Endothelial cell (in vitro differentiated cells): ENCODE data around the gene ELF5. TPM values are rescaled to one million over a fixed set of nuclear protein-coding genes. Genes with fewer than 3 reads are reported as not detected.
A peak's percentile ranks its signal among the peaks of the same experiment; 100 is the strongest.

ENCODE experiments used
- DNase-seq: peaks from one replicate; pipeline ENCODE4 v3.0.0; 2021; ENCODE audit warnings: low spot score
- H3K27ac Mint-ChIP-seq: one replicate; pipeline ENCODE4 v1.8.0; 2021; ENCODE audit warnings: mixed read lengths, inconsistent platforms; ENCODE audit not compliant: unreplicated experiment
- H3K27me3 Mint-ChIP-seq: one replicate; pipeline ENCODE4 v1.8.0; 2021; ENCODE audit warnings: mild to moderate bottlenecking, moderate library complexity, mixed read lengths, inconsistent platforms; ENCODE audit not compliant: unreplicated experiment
- H3K36me3 Mint-ChIP-seq: one replicate; pipeline ENCODE4 v1.8.0; 2021; ENCODE audit warnings: mild to moderate bottlenecking, low read depth, mixed read lengths, inconsistent platforms; ENCODE audit not compliant: unreplicated experiment
- H3K4me1 Mint-ChIP-seq: one replicate; pipeline ENCODE4 v1.8.0; 2021; ENCODE audit warnings: mild to moderate bottlenecking, mixed read lengths, inconsistent platforms; ENCODE audit not compliant: unreplicated experiment
- H3K4me3 Mint-ChIP-seq: one replicate; pipeline ENCODE4 v1.8.0; 2021; ENCODE audit warnings: mild to moderate bottlenecking, mixed read lengths, inconsistent platforms; ENCODE audit not compliant: unreplicated experiment
- H3K9me3 Mint-ChIP-seq: one replicate; pipeline ENCODE4 v1.8.0; 2021; ENCODE audit warnings: mixed read lengths, inconsistent platforms; ENCODE audit not compliant: unreplicated experiment
- total RNA-seq: library from RNA; stranded (reverse); fragmentation: NEBNext Ultra II Directional; extraction: Animal tissue kit (Norgen Biotek cat#: 25700); gene quantifications from one replicate; pipeline ENCODE4 v1.2.1, GENCODE V29; 2021; ENCODE audit not compliant: unreplicated experiment
- TF ChIP-seq, protein P1 (sequence below): fragments of 200-600 bp; sonication (generic); IDR thresholded peaks from one replicate; pipeline ENCODE4 v1.5.0; 2021; ENCODE audit warnings: antibody characterized with exemption; ENCODE audit not compliant: unreplicated experiment

The ELF5 gene
- total RNA-seq, 1 donor from 2014 or later: not detected

- H3K4me1 Mint-ChIP-seq: peaks cover 8% of the 10 kb centered on the region
- H3K9me3 Mint-ChIP-seq: no peaks in the 10 kb centered on the region
- no peak overlapping the region for H3K4me3 Mint-ChIP-seq
- H3K27me3 Mint-ChIP-seq: peaks cover 1% of the 10 kb centered on the region
- TF ChIP-seq, protein P1, sequence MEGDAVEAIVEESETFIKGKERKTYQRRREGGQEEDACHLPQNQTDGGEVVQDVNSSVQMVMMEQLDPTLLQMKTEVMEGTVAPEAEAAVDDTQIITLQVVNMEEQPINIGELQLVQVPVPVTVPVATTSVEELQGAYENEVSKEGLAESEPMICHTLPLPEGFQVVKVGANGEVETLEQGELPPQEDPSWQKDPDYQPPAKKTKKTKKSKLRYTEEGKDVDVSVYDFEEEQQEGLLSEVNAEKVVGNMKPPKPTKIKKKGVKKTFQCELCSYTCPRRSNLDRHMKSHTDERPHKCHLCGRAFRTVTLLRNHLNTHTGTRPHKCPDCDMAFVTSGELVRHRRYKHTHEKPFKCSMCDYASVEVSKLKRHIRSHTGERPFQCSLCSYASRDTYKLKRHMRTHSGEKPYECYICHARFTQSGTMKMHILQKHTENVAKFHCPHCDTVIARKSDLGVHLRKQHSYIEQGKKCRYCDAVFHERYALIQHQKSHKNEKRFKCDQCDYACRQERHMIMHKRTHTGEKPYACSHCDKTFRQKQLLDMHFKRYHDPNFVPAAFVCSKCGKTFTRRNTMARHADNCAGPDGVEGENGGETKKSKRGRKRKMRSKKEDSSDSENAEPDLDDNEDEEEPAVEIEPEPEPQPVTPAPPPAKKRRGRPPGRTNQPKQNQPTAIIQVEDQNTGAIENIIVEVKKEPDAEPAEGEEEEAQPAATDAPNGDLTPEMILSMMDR: no peak
- no peak for DNase-seq
- H3K36me3 Mint-ChIP-seq: peaks cover 6% of the 10 kb centered on the region
- no peak overlapping the region for H3K27ac Mint-ChIP-seq
Measured at GRCh38 chr11:34444428-34444827, 69.2 kb downstream of the ELF5 start.

DNA sequence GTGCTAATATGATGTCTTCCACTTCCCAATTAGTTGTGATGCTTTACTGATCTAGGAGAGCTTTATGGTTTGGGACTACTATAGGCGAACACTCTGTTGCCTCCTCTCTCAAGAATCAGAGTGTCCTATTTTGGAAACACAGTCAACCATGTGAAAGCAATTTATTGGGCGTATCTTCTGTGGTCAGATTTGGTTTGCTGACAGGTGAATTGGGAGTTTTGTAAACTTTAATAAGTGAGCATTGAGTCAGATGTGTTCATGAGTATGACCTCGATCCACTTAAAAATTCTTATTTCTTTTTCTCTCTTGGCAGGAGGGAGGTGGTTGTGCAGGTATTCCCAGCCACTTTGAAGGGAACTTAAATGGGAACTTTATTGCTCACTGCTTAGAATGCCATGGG, 70.5 kb downstream of the ELF5 start:
- Mint-ChIP-seq H3K4me3 (no peak overlapping the region), H3K4me1 (peaks cover 12% of the 10 kb centered on the region), H3K27me3 (peaks cover 1% of the 10 kb centered on the region), H3K36me3 (peaks cover 8% of the 10 kb centered on the region), H3K27ac (no peak overlapping the region), H3K9me3 (no peaks in the 10 kb centered on the region)
- no peak for DNase-seq
- TF ChIP-seq, protein P1: no peak

DNA sequence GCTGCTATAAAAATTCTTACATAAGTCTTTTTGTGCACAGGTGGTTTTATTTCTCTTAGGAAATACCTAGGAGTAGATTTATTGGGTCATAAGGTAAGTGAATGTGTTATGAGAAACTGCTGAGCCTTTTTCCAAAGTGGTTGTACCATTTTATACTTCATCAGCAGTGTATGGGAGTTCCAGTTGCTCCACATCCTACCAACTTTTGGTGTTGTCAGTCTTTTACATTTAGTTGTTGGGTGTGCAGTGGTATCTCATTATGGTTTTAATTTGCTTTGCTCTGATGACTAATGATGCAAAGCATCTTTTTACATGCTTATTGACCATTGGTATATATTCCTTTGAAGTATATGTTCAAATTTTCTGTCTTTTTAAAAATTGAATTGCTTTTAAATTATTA, 71.8 kb downstream of the ELF5 start:
- Mint-ChIP-seq H3K27me3 (peaks cover 1% of the 10 kb centered on the region), H3K27ac (no peak overlapping the region), H3K36me3 (peaks cover 8% of the 10 kb centered on the region), H3K4me3 (no peak overlapping the region), H3K9me3 (no peaks in the 10 kb centered on the region), H3K4me1 (peaks cover 12% of the 10 kb centered on the region)
- no peak for DNase-seq
- TF ChIP-seq, protein P1: no peak

DNA sequence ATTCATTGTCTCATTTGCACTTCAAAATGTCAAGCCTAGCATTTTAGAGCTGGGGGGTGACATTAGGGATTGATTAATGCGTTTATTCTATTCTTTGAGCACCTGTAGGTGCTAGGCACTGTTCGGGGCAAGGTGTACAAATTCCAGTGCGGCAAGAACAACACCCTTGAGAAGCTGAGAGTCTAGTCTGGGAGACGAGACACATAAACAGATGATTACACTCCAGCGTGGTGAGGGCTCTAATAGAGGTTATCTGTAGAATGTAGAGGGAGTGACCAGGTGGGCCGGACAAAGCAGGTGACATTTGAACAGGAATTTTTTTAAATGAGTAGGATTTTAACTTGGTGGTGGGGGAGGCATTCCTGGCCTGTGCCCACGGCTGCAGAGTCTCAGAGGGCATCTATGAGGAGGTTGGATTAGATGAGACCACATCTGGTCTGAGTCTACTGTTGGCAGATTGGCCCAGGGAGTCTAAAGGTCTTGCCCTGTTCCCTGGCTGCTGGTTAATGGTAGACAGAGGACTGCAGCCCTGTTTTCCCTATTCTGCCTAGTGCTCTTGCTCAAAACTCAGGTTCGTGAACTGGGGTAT, 73.9 kb downstream of the ELF5 start:
- TF ChIP-seq, protein P1: no peak
- peaks cover 12% of the 10 kb centered on the region for H3K4me1 Mint-ChIP-seq
- H3K27ac Mint-ChIP-seq: no peak overlapping the region
- H3K27me3 Mint-ChIP-seq: peaks cover 1% of the 10 kb centered on the region
- H3K9me3 Mint-ChIP-seq: no peaks in the 10 kb centered on the region
- DNase-seq: no peak
- H3K36me3 Mint-ChIP-seq: peaks cover 8% of the 10 kb centered on the region
- peak overlapping the region; percentile 94 for H3K4me3 Mint-ChIP-seq

DNA sequence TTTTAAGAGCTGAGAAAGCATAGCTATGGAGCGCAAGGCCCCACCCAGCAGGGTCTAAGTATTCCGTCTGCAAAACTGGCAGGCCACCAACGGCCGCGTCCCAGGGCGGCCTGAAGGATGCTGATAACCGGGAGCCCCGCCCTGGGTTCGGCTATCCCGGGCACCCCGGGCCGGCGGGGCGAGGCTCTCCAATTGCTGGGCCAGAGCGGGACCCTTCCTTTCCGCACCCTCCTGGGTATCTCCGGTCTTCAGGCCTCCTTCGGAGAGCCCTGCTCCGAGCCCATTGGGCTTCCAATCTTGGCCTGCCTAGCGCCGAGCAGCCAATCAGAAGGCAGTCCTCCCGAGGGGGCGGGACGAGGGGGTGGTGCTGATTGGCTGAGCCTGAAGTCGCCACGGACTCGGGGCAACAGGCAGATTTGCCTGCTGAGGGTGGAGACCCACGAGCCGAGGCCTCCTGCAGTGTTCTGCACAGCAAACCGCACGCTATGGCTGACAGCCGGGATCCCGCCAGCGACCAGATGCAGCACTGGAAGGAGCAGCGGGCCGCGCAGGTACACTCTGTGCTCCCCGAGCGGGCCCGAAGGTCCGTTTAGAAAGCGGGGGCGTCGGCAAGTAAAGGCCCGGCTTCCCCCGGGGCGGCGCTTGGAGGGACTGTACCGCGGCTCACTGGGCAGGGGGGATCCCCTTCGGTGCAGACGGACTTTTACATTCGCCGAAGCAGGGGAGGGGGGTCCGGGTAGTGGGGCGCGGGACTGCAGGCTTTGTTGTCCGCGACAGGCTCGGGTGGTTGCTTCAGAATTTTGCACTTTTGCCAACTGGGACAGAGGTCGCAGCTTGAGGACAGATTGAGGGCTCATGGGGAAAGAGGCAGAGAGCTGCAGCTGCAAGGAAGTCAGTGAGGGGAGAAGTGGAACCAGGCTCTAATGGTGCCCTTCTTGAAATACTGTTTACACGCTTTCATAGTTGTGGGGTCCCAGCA, 74.8 kb downstream of the ELF5 start, which contains the start of gene CAT:
Gene CAT, plus strand, starts transcription at position 406 of the 979 bp plus-strand sequence. Its CDS starts 80 bp downstream, at position 486.
- Mint-ChIP-seq H3K9me3 (no peaks in the 10 kb centered on the region), H3K36me3 (peaks cover 8% of the 10 kb centered on the region), H3K27me3 (peaks cover 1% of the 10 kb centered on the region), H3K4me3 (peak within 1 kb of the TSS; percentile 94), H3K4me1 (peaks cover 12% of the 10 kb centered on the region), H3K27ac (no peak within 1 kb of the TSS)
- peak; percentile 93 for DNase-seq
- TF ChIP-seq, protein P1: no peak
